Activated T-helper 1 cell treated with anti-CD3 and anti-CD28 coated beads, Interleukin-12 subunit alpha, Interleukin-12 subunit beta, Interleukin-2, Interleukin-4 antibody, amounts not matched to agents 30 ng/mL and 10 ng/mL and 1 ng/mL, durations not matched to agents 14 hours and 24 hours and 36 hours (primary cell): Measurements from ENCODE around the gene SHANK1. TPM values are rescaled to one million over a fixed set of nuclear protein-coding genes. Genes with fewer than 3 reads are reported as not detected.

Experiments used
- DNase-seq: peaks from one replicate; pipeline ENCODE4 v3.0.0; 2021; ENCODE audit warnings: low spot score
- H3K27ac Mint-ChIP-seq: one replicate; pipeline ENCODE4 v1.8.0; 2021; ENCODE audit warnings: mild to moderate bottlenecking, mixed read lengths
- H3K27me3 Mint-ChIP-seq: one replicate; pipeline ENCODE4 v1.8.0; 2022; ENCODE audit warnings: mild to moderate bottlenecking, moderate library complexity, mixed read lengths; ENCODE audit not compliant: insufficient read depth
- H3K36me3 Mint-ChIP-seq: one replicate; pipeline ENCODE4 v1.8.0; 2021; ENCODE audit warnings: low read depth, mixed read lengths
- H3K4me1 Mint-ChIP-seq: one replicate; pipeline ENCODE4 v1.8.0; 2021; ENCODE audit warnings: low read depth, mixed read lengths
- H3K4me3 Mint-ChIP-seq: one replicate; pipeline ENCODE4 v1.8.0; 2021; ENCODE audit warnings: mild to moderate bottlenecking, moderate library complexity, mixed read lengths
- H3K9me3 Mint-ChIP-seq: one replicate; pipeline ENCODE4 v1.8.0; 2021; ENCODE audit warnings: mixed read lengths
- intact Hi-C: fragments of 100-400 bp; cut with micrococcal nuclease; formaldehyde crosslinking; loops from one replicate; pipeline ENCODE4 v1.15.1; 2024
- total RNA-seq: library from RNA; stranded (reverse); gene quantifications from 2 replicates; pipeline ENCODE4 v1.2.3, GENCODE V29; 2022

SHANK1 gene
- total RNA-seq, 1 donor from 2014 or later: not detected

GRCh38 chr19:50686310-50687032 lies 33.1 kb downstream of the SHANK1 start:
- no peaks in the 10 kb centered on the region for H3K4me1 Mint-ChIP-seq
- DNase-seq: no peak
- no peaks in the 10 kb centered on the region for H3K36me3 Mint-ChIP-seq
- H3K27me3 Mint-ChIP-seq: peaks cover 8% of the 10 kb centered on the region
- H3K27ac Mint-ChIP-seq: no peak overlapping the region
- no peak overlapping the region for H3K4me3 Mint-ChIP-seq
- intact Hi-C loops: no loop called here
- no peaks in the 10 kb centered on the region for H3K9me3 Mint-ChIP-seq

GRCh38 chr19:50679177-50680125 lies 40.2 kb downstream of the SHANK1 start:
- no peak overlapping the region for H3K4me3 Mint-ChIP-seq
- no peaks in the 10 kb centered on the region for H3K9me3 Mint-ChIP-seq
- intact Hi-C loops: no loop called here
- peaks cover 8% of the 10 kb centered on the region for H3K27me3 Mint-ChIP-seq
- DNase-seq: peak; percentile 70
- H3K4me1 Mint-ChIP-seq: peaks cover 7% of the 10 kb centered on the region
- no peaks in the 10 kb centered on the region for H3K36me3 Mint-ChIP-seq
- H3K27ac Mint-ChIP-seq: peak overlapping the region; percentile 0

- Mint-ChIP-seq H3K4me3 (no peak overlapping the region), H3K27me3 (peaks cover 13% of the 10 kb centered on the region)
- intact Hi-C loops: no loop called here
Observed at GRCh38 chr19:50678323-50678722, 41.3 kb downstream of the SHANK1 start.

GRCh38 chr19:50677636-50678035 lies 42.0 kb downstream of the SHANK1 start:
- no peak for DNase-seq
- H3K27ac Mint-ChIP-seq: no peak overlapping the region
- H3K27me3 Mint-ChIP-seq: peaks cover 18% of the 10 kb centered on the region
- intact Hi-C loops: no loop called here
- no peaks in the 10 kb centered on the region for H3K36me3 Mint-ChIP-seq
- peaks cover 7% of the 10 kb centered on the region for H3K4me1 Mint-ChIP-seq
- no peak overlapping the region for H3K4me3 Mint-ChIP-seq
- H3K9me3 Mint-ChIP-seq: no peaks in the 10 kb centered on the region

More at GRCh38 chr19:50678323-50678722, 41.3 kb downstream of the SHANK1 start:
- Mint-ChIP-seq H3K4me1 (peaks cover 7% of the 10 kb centered on the region), H3K36me3 (no peaks in the 10 kb centered on the region), H3K27ac (no peak overlapping the region), H3K9me3 (no peaks in the 10 kb centered on the region)
- no peak for DNase-seq

- H3K36me3 Mint-ChIP-seq: no peaks in the 10 kb centered on the region
- H3K27me3 Mint-ChIP-seq: peaks cover 20% of the 10 kb centered on the region
- intact Hi-C loops: no loop called here
- no peaks in the 10 kb centered on the region for H3K9me3 Mint-ChIP-seq
- H3K4me1 Mint-ChIP-seq: peaks cover 7% of the 10 kb centered on the region
- H3K27ac Mint-ChIP-seq: no peak overlapping the region
- no peak for DNase-seq
- H3K4me3 Mint-ChIP-seq: no peak overlapping the region
Observed at GRCh38 chr19:50676625-50677197, 42.9 kb downstream of the SHANK1 start.

- Mint-ChIP-seq H3K9me3 (no peaks in the 10 kb centered on the region), H3K27ac (no peak overlapping the region), H3K36me3 (no peaks in the 10 kb centered on the region), H3K27me3 (peaks cover 32% of the 10 kb centered on the region), H3K4me3 (no peak overlapping the region), H3K4me1 (no peaks in the 10 kb centered on the region)
- no peak for DNase-seq
- intact Hi-C loops: no loop called here
Observed at GRCh38 chr19:50673118-50673517, 46.5 kb downstream of the SHANK1 start.

- intact Hi-C loops: no loop called here
- H3K27ac Mint-ChIP-seq: peak overlapping the region; percentile 15
- no peaks in the 10 kb centered on the region for H3K36me3 Mint-ChIP-seq
- no peaks in the 10 kb centered on the region for H3K9me3 Mint-ChIP-seq
- H3K4me1 Mint-ChIP-seq: no peaks in the 10 kb centered on the region
- H3K27me3 Mint-ChIP-seq: peaks cover 44% of the 10 kb centered on the region
- no peak for DNase-seq
- H3K4me3 Mint-ChIP-seq: no peak overlapping the region
Observed at GRCh38 chr19:50670102-50670380, 49.6 kb downstream of the SHANK1 start.

GRCh38 chr19:50669302-50670101 lies 50.1 kb downstream of the SHANK1 start:
- DNase-seq: peak; percentile 24
- Mint-ChIP-seq H3K9me3 (no peaks in the 10 kb centered on the region), H3K4me3 (no peak overlapping the region), H3K27ac (no peak overlapping the region), H3K36me3 (no peaks in the 10 kb centered on the region), H3K27me3 (peaks cover 49% of the 10 kb centered on the region), H3K4me1 (no peaks in the 10 kb centered on the region)
- intact Hi-C loops: loop anchor here (1.0 kb wide), 1 partner anchor 114 kb away; no protein-coding TSS in a partner anchor

- H3K4me3 Mint-ChIP-seq: no peak overlapping the region
- intact Hi-C loops: loop anchor here (1.0 kb wide), 1 partner anchor 114 kb away; no protein-coding TSS in a partner anchor
- H3K4me1 Mint-ChIP-seq: no peaks in the 10 kb centered on the region
- H3K27me3 Mint-ChIP-seq: peaks cover 51% of the 10 kb centered on the region
- H3K27ac Mint-ChIP-seq: no peak overlapping the region
- no peak for DNase-seq
- no peaks in the 10 kb centered on the region for H3K36me3 Mint-ChIP-seq
- no peaks in the 10 kb centered on the region for H3K9me3 Mint-ChIP-seq
Observed at GRCh38 chr19:50668879-50669278, 50.7 kb downstream of the SHANK1 start.

- no peak overlapping the region for H3K4me3 Mint-ChIP-seq
Observed at GRCh38 chr19:50668416-50668815, 51.2 kb downstream of the SHANK1 start.

GRCh38 chr19:50667759-50668231 lies 51.8 kb downstream of the SHANK1 start:
- no peak overlapping the region for H3K27ac Mint-ChIP-seq
- H3K4me1 Mint-ChIP-seq: no peaks in the 10 kb centered on the region
- no peak overlapping the region for H3K4me3 Mint-ChIP-seq
- H3K27me3 Mint-ChIP-seq: peaks cover 44% of the 10 kb centered on the region
- DNase-seq: no peak
- H3K36me3 Mint-ChIP-seq: no peaks in the 10 kb centered on the region
- intact Hi-C loops: no loop called here
- H3K9me3 Mint-ChIP-seq: no peaks in the 10 kb centered on the region

More at GRCh38 chr19:50668416-50668815, 51.2 kb downstream of the SHANK1 start:
- no peaks in the 10 kb centered on the region for H3K4me1 Mint-ChIP-seq
- peaks cover 50% of the 10 kb centered on the region for H3K27me3 Mint-ChIP-seq
- no peaks in the 10 kb centered on the region for H3K9me3 Mint-ChIP-seq
- H3K27ac Mint-ChIP-seq: no peak overlapping the region
- no peaks in the 10 kb centered on the region for H3K36me3 Mint-ChIP-seq
- intact Hi-C loops: no loop called here
- no peak for DNase-seq

- H3K27me3 Mint-ChIP-seq: peaks cover 43% of the 10 kb centered on the region
- H3K36me3 Mint-ChIP-seq: no peaks in the 10 kb centered on the region
- H3K27ac Mint-ChIP-seq: no peak overlapping the region
- no peaks in the 10 kb centered on the region for H3K4me1 Mint-ChIP-seq
- no peaks in the 10 kb centered on the region for H3K9me3 Mint-ChIP-seq
- no peak overlapping the region for H3K4me3 Mint-ChIP-seq
- no peak for DNase-seq
- intact Hi-C loops: no loop called here
Observed at GRCh38 chr19:50667177-50667758, 52.3 kb downstream of the SHANK1 start.
